ENCODE results near the gene CLEC19A. TPM values are rescaled to one million over a fixed set of nuclear protein-coding genes. Genes with fewer than 3 reads are reported as not detected.

Gene CLEC19A
- total RNA-seq, 1 experiment from 2014 or later, result not detected

DNA sequence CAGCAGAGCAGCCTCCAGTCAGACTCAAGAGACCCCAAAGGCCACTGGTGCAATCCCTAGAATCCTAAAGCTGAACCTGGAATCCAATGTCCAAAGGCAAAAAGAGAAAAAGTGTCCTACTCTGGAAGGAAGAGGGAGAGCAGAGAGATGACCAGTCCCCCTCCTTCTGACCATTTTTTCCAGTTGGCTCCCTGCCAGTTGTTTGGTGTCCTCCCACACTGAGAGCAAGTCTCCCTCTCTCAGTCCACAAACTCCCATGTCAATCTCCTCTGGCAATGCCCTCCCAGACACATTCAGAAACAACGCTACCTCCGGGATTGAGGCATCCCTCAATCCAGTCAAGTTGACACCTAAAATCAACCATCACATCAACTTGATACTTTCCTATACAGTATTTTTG lies 4.3 kb upstream of the CLEC19A start:
- intact Hi-C loops (cut with micrococcal nuclease; ENCODE audit: unreplicated experiment), result no loop called here
- CTCF ChIA-PET, result no interaction called here

DNA sequence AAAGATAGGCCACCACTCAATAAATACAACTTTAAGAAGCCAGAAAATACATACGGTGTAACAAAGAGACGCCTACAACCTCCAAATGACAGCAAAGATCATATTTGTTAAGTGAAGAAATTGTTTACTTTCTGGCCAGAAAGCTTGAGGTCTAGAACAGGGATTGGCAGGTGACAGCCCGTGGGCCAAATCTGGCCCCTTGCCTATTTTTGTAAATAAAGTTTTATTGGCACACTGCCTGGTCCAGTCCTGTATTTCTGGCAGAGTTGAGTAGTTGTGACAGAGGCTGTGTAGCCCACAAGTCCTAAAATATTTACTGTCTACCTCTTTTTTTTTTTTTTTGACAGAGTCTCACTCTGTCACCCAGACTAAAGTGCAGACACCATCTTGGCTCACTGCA lies 3.4 kb upstream of the CLEC19A start:
- ATAC-seq (no peak), DNase-seq (ENCODE audit: low read depth, low spot score) (no peak)
- H3K27me3 ChIP-seq (ENCODE audit: control insufficient read depth, insufficient read depth, low read length), result no peaks in the 10 kb centered on the region; the same call in 1 of the 2 replicates
- ChIA-PET CTCF (no interaction called here), POLR2A (no interaction called here)
- H3K36me3 ChIP-seq (ENCODE audit: control insufficient read depth, insufficient read depth, low read length), result no peaks in the 10 kb centered on the region
- no TSS peak for BruUV-seq (replicated peaks)
- intact Hi-C loops (cut with micrococcal nuclease; ENCODE audit: unreplicated experiment), result no loop called here
- in situ Hi-C loops (cut with HindIII; ENCODE audit: low pct_unique_long_range_greater_than_20kb, low sequenced_read_pairs), result no loop called here
- no peaks in the 10 kb centered on the region for H3K4me1 ChIP-seq (ENCODE audit: control insufficient read depth, insufficient read depth, low read length)
- no peaks in the 10 kb centered on the region for H3K9me3 ChIP-seq (ENCODE audit: control insufficient read depth, insufficient read depth, low read depth, low read length)
- no peak overlapping the region for H3K4me3 ChIP-seq (ENCODE audit: low read depth in 2 of 2, low read length in 2 of 2)
- H3K27ac ChIP-seq (ENCODE audit: low read length), result no peak overlapping the region
- TF ChIP-seq, protein P1, sequence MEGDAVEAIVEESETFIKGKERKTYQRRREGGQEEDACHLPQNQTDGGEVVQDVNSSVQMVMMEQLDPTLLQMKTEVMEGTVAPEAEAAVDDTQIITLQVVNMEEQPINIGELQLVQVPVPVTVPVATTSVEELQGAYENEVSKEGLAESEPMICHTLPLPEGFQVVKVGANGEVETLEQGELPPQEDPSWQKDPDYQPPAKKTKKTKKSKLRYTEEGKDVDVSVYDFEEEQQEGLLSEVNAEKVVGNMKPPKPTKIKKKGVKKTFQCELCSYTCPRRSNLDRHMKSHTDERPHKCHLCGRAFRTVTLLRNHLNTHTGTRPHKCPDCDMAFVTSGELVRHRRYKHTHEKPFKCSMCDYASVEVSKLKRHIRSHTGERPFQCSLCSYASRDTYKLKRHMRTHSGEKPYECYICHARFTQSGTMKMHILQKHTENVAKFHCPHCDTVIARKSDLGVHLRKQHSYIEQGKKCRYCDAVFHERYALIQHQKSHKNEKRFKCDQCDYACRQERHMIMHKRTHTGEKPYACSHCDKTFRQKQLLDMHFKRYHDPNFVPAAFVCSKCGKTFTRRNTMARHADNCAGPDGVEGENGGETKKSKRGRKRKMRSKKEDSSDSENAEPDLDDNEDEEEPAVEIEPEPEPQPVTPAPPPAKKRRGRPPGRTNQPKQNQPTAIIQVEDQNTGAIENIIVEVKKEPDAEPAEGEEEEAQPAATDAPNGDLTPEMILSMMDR (IDR thresholded peaks at IDR 0.05), result no peak
- TF ChIP-seq TCF7L2 (IDR thresholded peaks at IDR 0.05; ENCODE audit: low read depth, low read length), result no peak
- TF ChIP-seq, protein P2, sequence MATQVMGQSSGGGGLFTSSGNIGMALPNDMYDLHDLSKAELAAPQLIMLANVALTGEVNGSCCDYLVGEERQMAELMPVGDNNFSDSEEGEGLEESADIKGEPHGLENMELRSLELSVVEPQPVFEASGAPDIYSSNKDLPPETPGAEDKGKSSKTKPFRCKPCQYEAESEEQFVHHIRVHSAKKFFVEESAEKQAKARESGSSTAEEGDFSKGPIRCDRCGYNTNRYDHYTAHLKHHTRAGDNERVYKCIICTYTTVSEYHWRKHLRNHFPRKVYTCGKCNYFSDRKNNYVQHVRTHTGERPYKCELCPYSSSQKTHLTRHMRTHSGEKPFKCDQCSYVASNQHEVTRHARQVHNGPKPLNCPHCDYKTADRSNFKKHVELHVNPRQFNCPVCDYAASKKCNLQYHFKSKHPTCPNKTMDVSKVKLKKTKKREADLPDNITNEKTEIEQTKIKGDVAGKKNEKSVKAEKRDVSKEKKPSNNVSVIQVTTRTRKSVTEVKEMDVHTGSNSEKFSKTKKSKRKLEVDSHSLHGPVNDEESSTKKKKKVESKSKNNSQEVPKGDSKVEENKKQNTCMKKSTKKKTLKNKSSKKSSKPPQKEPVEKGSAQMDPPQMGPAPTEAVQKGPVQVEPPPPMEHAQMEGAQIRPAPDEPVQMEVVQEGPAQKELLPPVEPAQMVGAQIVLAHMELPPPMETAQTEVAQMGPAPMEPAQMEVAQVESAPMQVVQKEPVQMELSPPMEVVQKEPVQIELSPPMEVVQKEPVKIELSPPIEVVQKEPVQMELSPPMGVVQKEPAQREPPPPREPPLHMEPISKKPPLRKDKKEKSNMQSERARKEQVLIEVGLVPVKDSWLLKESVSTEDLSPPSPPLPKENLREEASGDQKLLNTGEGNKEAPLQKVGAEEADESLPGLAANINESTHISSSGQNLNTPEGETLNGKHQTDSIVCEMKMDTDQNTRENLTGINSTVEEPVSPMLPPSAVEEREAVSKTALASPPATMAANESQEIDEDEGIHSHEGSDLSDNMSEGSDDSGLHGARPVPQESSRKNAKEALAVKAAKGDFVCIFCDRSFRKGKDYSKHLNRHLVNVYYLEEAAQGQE (IDR thresholded peaks at IDR 0.05; ENCODE audit: insufficient read depth in 1 of 2, low read depth in 2 of 2, low read length in 1 of 2), result no peak
- TF ChIP-seq POLR2AphosphoS5 (IDR thresholded peaks at IDR 0.05; ENCODE audit: low read depth, low read length), result no peak
- TF ChIP-seq SIN3A (IDR thresholded peaks at IDR 0.05; ENCODE audit: borderline replicate concordance, insufficient read depth, low read depth, low read length), result no peak

More for the DNA sequence above, 4.3 kb upstream of the CLEC19A start:
- Histone ChIP-seq H3K9me3 (ENCODE audit: control insufficient read depth, insufficient read depth, low read depth, low read length) (no peaks in the 10 kb centered on the region), H3K4me3 (ENCODE audit: low read depth in 2 of 2, low read length in 2 of 2) (no peak overlapping the region), H3K27ac (ENCODE audit: low read length) (no peak overlapping the region), H3K36me3 (ENCODE audit: control insufficient read depth, insufficient read depth, low read length) (no peaks in the 10 kb centered on the region), H3K4me1 (ENCODE audit: control insufficient read depth, insufficient read depth, low read length) (no peaks in the 10 kb centered on the region), H3K27me3 (ENCODE audit: control insufficient read depth, insufficient read depth, low read length) (no peaks in the 10 kb centered on the region; the same call in 1 of the 2 replicates)
- TF ChIP-seq, protein P1 (IDR thresholded peaks at IDR 0.05), result no peak
- POLR2A ChIA-PET, result no interaction called here
- BruUV-seq (replicated peaks), result no TSS peak
- in situ Hi-C loops (cut with HindIII; ENCODE audit: low pct_unique_long_range_greater_than_20kb, low sequenced_read_pairs), result no loop called here
- DNase-seq (ENCODE audit: low read depth, low spot score) (no peak), ATAC-seq (no peak)

DNA sequence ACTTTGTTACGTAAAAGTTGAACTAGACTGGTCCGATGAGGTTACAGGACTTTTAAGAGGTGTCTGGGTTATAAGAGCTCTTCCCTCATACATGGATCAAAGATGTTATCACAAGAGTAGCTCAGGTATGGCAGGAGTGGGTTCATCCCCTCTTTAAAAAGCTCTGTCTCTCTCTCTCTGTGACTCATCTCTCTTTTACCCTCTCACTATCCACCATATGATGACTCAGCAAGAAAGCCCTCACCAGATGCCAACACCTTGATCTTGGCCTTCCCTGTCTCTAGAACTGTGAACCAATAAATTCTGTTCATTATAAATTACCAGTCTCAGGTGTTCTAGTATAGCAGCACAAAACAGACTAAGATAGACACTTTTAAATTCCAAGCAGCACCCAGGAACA lies 1.9 kb upstream of the CLEC19A start:
- H3K27me3 ChIP-seq (ENCODE audit: control insufficient read depth, insufficient read depth, low read length), result peaks cover 2% of the 10 kb centered on the region; the same call in 1 of the 2 replicates
- ATAC-seq (no peak), DNase-seq (ENCODE audit: low read depth, low spot score) (no peak)
- H3K4me3 ChIP-seq (ENCODE audit: low read depth in 2 of 2, low read length in 2 of 2), result no peak overlapping the region
- intact Hi-C loops (cut with micrococcal nuclease; ENCODE audit: unreplicated experiment), result no loop called here
- H3K4me1 ChIP-seq (ENCODE audit: control insufficient read depth, insufficient read depth, low read length), result no peaks in the 10 kb centered on the region
- POLR2A ChIA-PET, result no interaction called here
- no peaks in the 10 kb centered on the region for H3K9me3 ChIP-seq (ENCODE audit: control insufficient read depth, insufficient read depth, low read depth, low read length)
- CTCF ChIA-PET, result no interaction called here
- TF ChIP-seq, protein P1 (IDR thresholded peaks at IDR 0.05), result no peak
- TF ChIP-seq TCF7L2 (IDR thresholded peaks at IDR 0.05; ENCODE audit: low read depth, low read length), result no peak
- TF ChIP-seq SIN3A (IDR thresholded peaks at IDR 0.05; ENCODE audit: borderline replicate concordance, insufficient read depth, low read depth, low read length), result no peak
- TF ChIP-seq POLR2AphosphoS5 (IDR thresholded peaks at IDR 0.05; ENCODE audit: low read depth, low read length), result no peak
- TF ChIP-seq, protein P2 (IDR thresholded peaks at IDR 0.05; ENCODE audit: insufficient read depth in 1 of 2, low read depth in 2 of 2, low read length in 1 of 2), result no peak
- no peaks in the 10 kb centered on the region for H3K36me3 ChIP-seq (ENCODE audit: control insufficient read depth, insufficient read depth, low read length)
- H3K27ac ChIP-seq (ENCODE audit: low read length), result no peak overlapping the region
- BruUV-seq (replicated peaks), result no TSS peak
- in situ Hi-C loops (cut with HindIII; ENCODE audit: low pct_unique_long_range_greater_than_20kb, low sequenced_read_pairs), result no loop called here

Measured in Panc1 (cell line).